Measurements from ENCODE around the gene SON. TPM values are rescaled to one million over a fixed set of nuclear protein-coding genes. Genes with fewer than 3 reads are reported as not detected.

Gene SON
- polyA plus RNA-seq, 1 donor from 2014 or later = 123 TPM

DNA sequence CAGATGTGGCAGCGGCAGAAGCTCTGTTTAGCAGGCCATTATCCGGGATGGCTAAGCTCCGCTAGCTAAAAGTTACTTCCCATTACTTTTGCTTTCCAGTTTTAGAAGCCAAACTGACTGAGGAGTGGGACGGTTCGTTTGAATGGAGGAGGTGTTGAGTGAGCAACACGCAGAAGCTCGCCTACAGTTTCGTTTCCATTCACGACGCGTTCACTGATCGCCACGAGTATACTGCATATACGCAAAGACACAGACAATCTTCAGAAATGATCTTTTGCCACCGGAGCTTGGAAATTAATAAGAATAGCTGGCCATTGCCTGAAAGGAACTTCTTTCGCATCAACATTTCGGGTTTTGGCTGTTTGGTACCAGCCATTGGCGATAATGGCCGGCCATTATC lies 14.6 kb downstream of the SON start:
- no peaks in the 10 kb centered on the region for H3K9me3 ChIP-seq (ENCODE audit: low read length)
- TF ChIP-seq EP300 (conservative IDR thresholded peaks at IDR 0.05; ENCODE audit: poor library complexity, severe bottlenecking) (no peak), TAF1 (IDR thresholded peaks at IDR 0.05; ENCODE audit: low read depth) (no peak), EZH2 (IDR thresholded peaks at IDR 0.05; ENCODE audit: borderline replicate concordance, insufficient read depth, low read length, poor library complexity, severe bottlenecking) (no peak), RAD21 (conservative IDR thresholded peaks at IDR 0.05) (no peak), MXI1 (conservative IDR thresholded peaks at IDR 0.05; ENCODE audit: poor library complexity, severe bottlenecking) (no peak)
- TF ChIP-seq, protein P1, sequence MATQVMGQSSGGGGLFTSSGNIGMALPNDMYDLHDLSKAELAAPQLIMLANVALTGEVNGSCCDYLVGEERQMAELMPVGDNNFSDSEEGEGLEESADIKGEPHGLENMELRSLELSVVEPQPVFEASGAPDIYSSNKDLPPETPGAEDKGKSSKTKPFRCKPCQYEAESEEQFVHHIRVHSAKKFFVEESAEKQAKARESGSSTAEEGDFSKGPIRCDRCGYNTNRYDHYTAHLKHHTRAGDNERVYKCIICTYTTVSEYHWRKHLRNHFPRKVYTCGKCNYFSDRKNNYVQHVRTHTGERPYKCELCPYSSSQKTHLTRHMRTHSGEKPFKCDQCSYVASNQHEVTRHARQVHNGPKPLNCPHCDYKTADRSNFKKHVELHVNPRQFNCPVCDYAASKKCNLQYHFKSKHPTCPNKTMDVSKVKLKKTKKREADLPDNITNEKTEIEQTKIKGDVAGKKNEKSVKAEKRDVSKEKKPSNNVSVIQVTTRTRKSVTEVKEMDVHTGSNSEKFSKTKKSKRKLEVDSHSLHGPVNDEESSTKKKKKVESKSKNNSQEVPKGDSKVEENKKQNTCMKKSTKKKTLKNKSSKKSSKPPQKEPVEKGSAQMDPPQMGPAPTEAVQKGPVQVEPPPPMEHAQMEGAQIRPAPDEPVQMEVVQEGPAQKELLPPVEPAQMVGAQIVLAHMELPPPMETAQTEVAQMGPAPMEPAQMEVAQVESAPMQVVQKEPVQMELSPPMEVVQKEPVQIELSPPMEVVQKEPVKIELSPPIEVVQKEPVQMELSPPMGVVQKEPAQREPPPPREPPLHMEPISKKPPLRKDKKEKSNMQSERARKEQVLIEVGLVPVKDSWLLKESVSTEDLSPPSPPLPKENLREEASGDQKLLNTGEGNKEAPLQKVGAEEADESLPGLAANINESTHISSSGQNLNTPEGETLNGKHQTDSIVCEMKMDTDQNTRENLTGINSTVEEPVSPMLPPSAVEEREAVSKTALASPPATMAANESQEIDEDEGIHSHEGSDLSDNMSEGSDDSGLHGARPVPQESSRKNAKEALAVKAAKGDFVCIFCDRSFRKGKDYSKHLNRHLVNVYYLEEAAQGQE (IDR thresholded peaks at IDR 0.05; ENCODE audit: borderline replicate concordance) = no peak

DNA sequence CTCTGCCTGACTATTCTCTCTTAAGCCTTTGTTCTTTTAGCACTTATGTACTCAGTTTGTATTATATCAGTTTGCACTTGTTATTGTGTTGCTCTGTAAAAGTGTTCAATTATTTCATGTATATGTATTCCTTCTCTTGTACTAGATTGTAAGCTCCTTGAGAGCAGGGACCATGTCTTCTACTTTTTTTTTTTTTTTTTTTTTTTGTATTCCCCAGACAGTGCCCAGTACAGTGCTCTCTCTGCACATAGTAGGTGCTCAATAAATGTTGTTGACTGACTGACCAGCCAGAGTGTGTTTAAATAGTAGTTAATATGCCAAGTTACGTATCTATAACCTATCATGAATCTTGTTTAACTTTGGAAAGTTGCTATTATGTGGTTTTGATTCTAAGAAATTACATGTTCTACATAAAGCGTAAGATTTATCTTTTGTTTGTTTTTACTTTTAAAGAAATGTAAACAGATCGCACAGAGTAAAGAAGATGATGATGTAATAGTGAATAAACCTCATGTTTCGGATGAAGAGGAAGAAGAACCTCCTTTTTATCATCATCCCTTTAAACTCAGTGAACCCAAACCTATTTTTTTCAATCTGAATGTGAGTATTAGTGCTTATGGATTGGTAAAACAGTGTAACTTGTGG lies 16.1 kb downstream of the SON start:
- Histone ChIP-seq H3K36me3 (ENCODE audit: insufficient read depth, low read length) (peaks cover 12% of the 10 kb centered on the region), H3K4me2 (ENCODE audit: low read length) (no peak overlapping the region), H3K79me2 (replicated peaks; ENCODE audit: insufficient read depth, low read length) (peaks cover 45% of the 10 kb centered on the region), H3K9me3 (ENCODE audit: low read length) (no peaks in the 10 kb centered on the region), H3F3A (ENCODE audit: insufficient read depth, low read length, poor library complexity, severe bottlenecking) (no peaks in the 10 kb centered on the region), H2AFZ (ENCODE audit: low read depth, low read length) (no peak overlapping the region), H3K27ac (ENCODE audit: low read length) (no peak overlapping the region), H3K9ac (ENCODE audit: low read length) (no peak overlapping the region), H3K4me3 (ENCODE audit: low read length) (no peak overlapping the region), H4K20me1 (ENCODE audit: insufficient read depth) (no peaks in the 10 kb centered on the region), H3K27me3 (ENCODE audit: insufficient read depth, low read depth, low read length) (no peaks in the 10 kb centered on the region), H3K9me2 (ENCODE audit: insufficient read depth, low read length) (no peaks in the 10 kb centered on the region)
- TF ChIP-seq, protein P1 (IDR thresholded peaks at IDR 0.05; ENCODE audit: borderline replicate concordance) = no peak
- no peak for TF ChIP-seq TAF1 (IDR thresholded peaks at IDR 0.05; ENCODE audit: low read depth)
- no peak for TF ChIP-seq POLR2AphosphoS5 (IDR thresholded peaks at IDR 0.05)
- TF ChIP-seq EZH2 (IDR thresholded peaks at IDR 0.05; ENCODE audit: borderline replicate concordance, insufficient read depth, low read length, poor library complexity, severe bottlenecking) = no peak
- TF ChIP-seq MXI1 (conservative IDR thresholded peaks at IDR 0.05; ENCODE audit: poor library complexity, severe bottlenecking) = no peak
- no peak for TF ChIP-seq EP300 (conservative IDR thresholded peaks at IDR 0.05; ENCODE audit: poor library complexity, severe bottlenecking)
- TF ChIP-seq SMC3 (conservative IDR thresholded peaks at IDR 0.05; ENCODE audit: poor library complexity) = no peak
- TF ChIP-seq, protein P2, sequence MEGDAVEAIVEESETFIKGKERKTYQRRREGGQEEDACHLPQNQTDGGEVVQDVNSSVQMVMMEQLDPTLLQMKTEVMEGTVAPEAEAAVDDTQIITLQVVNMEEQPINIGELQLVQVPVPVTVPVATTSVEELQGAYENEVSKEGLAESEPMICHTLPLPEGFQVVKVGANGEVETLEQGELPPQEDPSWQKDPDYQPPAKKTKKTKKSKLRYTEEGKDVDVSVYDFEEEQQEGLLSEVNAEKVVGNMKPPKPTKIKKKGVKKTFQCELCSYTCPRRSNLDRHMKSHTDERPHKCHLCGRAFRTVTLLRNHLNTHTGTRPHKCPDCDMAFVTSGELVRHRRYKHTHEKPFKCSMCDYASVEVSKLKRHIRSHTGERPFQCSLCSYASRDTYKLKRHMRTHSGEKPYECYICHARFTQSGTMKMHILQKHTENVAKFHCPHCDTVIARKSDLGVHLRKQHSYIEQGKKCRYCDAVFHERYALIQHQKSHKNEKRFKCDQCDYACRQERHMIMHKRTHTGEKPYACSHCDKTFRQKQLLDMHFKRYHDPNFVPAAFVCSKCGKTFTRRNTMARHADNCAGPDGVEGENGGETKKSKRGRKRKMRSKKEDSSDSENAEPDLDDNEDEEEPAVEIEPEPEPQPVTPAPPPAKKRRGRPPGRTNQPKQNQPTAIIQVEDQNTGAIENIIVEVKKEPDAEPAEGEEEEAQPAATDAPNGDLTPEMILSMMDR (IDR thresholded peaks at IDR 0.05; ENCODE audit: poor library complexity, severe bottlenecking) = no peak
- no peak for TF ChIP-seq RAD21 (conservative IDR thresholded peaks at IDR 0.05)

More for the DNA sequence above, 14.6 kb downstream of the SON start:
- no peak overlapping the region for H2AFZ ChIP-seq (ENCODE audit: low read depth, low read length)
- no peak overlapping the region for H3K4me2 ChIP-seq (ENCODE audit: low read length)
- no peak overlapping the region for H3K4me3 ChIP-seq (ENCODE audit: low read length)
- no peak overlapping the region for H3K27ac ChIP-seq (ENCODE audit: low read length)
- peaks cover 22% of the 10 kb centered on the region for H3K36me3 ChIP-seq (ENCODE audit: insufficient read depth, low read length)
- H3K9me2 ChIP-seq (ENCODE audit: insufficient read depth, low read length) = no peaks in the 10 kb centered on the region
- no peak overlapping the region for H3K9ac ChIP-seq (ENCODE audit: low read length)
- no peaks in the 10 kb centered on the region for H4K20me1 ChIP-seq (ENCODE audit: insufficient read depth)
- peaks cover 55% of the 10 kb centered on the region for H3K79me2 ChIP-seq (replicated peaks; ENCODE audit: insufficient read depth, low read length)
- H3F3A ChIP-seq (ENCODE audit: insufficient read depth, low read length, poor library complexity, severe bottlenecking) = no peaks in the 10 kb centered on the region
- H3K27me3 ChIP-seq (ENCODE audit: insufficient read depth, low read depth, low read length) = no peaks in the 10 kb centered on the region

All from neural cell (in vitro differentiated cells).